Measurements from ENCODE around the gene GPR55.

The GPR55 gene

DNA sequence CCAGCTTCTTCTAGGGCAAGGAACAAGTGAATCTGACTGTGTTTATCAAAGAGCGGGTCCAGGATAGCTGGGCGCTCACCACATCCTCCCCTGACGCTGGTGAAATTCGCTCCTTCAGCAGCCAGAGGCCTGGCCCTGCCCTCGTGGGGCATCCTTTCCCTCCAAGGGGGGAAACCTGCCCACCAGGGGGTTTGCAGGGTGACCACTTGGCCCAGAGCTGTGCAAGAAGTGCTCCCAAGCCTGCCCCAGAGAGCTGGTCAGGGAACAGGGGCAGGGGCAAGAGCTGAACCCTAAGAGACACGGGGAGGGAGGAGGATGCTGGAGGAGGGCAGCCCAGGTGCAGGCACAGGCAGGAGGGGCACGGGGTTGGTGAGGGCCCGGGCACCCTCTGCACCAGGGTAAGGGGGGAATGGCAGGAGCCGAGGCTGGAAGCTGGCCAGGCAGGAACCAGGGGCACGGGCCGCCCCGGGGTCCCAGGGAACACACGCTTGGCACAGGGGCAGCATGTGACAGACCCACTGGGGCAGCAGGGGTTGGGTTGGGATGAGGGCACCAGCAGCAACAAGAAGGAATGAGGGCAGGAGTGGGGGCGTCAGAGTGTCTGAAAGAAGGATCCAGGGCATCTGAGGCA lies 2.8 kb upstream of the GPR55 start:
- H2AFZ ChIP-seq (ENCODE audit: low read depth, low read length): no peak overlapping the region
- no peaks in the 10 kb centered on the region for H3K9me3 ChIP-seq (ENCODE audit: low read length)
- no peaks in the 10 kb centered on the region for H3K36me3 ChIP-seq (ENCODE audit: insufficient read depth, low read length)
- no peak overlapping the region for H3K4me3 ChIP-seq (ENCODE audit: low read length)
- H3K4me1 ChIP-seq (ENCODE audit: insufficient read depth, low read length): no peaks in the 10 kb centered on the region
- no peaks in the 10 kb centered on the region for H3K27me3 ChIP-seq (ENCODE audit: insufficient read depth, low read length)

DNA sequence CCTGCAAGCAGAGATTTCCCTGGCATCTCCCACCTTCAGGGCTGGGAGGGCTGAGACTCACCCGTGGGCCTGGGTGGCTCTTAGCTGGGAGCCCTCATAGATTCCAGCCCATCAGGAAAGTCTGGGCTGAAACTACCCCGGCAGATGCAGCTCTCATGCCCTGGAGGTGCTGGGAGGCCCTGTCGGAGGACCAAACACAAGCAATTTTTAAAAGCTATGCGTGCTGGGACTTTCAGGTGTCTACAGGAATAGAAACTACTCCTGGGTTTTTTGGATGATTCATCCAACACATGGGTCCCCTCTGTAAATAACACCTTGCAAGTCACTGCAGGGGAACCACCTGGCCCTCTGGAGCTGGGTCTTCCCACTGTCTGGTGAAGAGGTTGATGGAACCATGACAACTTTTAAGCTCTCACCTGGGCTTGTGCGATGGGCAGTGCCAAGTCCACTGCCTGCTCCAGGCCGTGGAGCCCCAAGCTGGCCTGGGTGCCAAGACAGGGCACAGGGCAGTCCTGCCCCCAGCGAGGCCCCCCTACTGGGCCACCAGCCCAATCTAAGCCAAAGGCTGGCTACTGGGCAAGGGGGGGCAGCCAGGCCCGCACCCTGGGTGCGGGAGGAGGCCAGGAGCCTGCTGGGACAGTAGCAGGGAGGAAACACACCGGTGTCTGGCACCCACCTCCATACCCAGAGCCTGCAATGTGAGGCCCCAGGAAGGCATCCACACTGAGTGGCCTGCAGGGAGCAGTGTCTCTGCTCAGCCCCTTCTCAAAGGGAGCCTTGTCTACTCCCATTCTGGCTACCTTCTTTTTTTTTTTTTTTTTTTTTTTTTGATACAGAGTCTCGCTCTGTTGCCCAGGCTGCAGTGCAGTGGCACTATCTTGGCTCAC lies 1.1 kb upstream of the GPR55 start:
- Histone ChIP-seq H3K4me1 (ENCODE audit: insufficient read depth, low read length) (no peaks in the 10 kb centered on the region), H3K36me3 (ENCODE audit: insufficient read depth, low read length) (no peaks in the 10 kb centered on the region), H2AFZ (ENCODE audit: low read depth, low read length) (no peak overlapping the region), H3K9me3 (ENCODE audit: low read length) (no peaks in the 10 kb centered on the region), H3K4me3 (ENCODE audit: low read length) (no peak overlapping the region), H3K27me3 (ENCODE audit: insufficient read depth, low read length) (no peaks in the 10 kb centered on the region)

DNA sequence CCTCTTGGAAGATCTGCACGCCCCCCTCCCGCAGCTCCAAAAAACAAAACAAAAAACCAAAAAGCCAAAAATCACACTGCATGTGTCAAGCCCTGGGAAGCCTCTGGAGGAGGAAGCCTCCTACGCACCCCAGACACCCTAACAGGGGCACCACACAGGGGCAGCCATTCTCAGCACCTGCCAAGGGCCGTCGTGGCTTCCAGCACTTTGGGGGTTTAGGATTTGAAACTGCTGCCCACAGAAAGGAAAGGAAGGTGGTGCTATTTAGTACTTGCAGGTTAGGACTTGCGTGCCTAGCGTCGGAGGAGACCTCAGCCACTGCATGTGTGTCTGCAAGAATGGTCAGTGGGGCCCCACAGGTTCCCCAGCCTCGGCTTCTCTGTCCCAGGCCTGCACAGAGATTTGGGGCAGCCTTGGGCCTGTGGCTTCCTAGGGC lies 419 bp upstream of the GPR55 start:
- Histone ChIP-seq H3K27me3 (ENCODE audit: insufficient read depth, low read length) (no peaks in the 10 kb centered on the region), H3K4me3 (ENCODE audit: low read length) (no peak overlapping the region), H2AFZ (ENCODE audit: low read depth, low read length) (no peak overlapping the region), H3K4me1 (ENCODE audit: insufficient read depth, low read length) (peaks cover under 1% of the 10 kb centered on the region), H3K9me3 (ENCODE audit: low read length) (no peaks in the 10 kb centered on the region), H3K36me3 (ENCODE audit: insufficient read depth, low read length) (no peaks in the 10 kb centered on the region)

DNA sequence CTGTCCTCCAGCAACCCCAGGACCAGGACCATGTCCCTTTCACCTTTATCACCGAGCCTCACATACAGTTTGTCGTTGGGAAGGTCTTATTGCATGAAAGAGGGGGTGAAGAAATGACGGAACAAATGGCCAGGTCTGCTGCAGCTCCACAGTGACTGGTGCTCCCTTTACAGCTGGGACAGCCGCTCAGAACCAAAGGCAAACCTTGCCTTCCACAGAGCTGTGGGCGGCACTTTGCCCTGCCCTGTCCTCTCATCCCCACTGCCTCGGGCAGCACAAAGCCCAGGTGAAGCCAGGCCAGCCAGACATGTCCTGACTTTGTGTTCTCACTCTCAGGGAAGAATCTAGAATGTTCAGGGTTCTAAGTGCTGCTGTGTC lies 961 bp downstream of the GPR55 start:
- H3K27me3 ChIP-seq (ENCODE audit: insufficient read depth, low read length): no peaks in the 10 kb centered on the region
- no peak overlapping the region for H3K4me3 ChIP-seq (ENCODE audit: low read length)
- no peak overlapping the region for H2AFZ ChIP-seq (ENCODE audit: low read depth, low read length)
- H3K36me3 ChIP-seq (ENCODE audit: insufficient read depth, low read length): no peaks in the 10 kb centered on the region
- no peaks in the 10 kb centered on the region for H3K9me3 ChIP-seq (ENCODE audit: low read length)
- H3K4me1 ChIP-seq (ENCODE audit: insufficient read depth, low read length): peaks cover 5% of the 10 kb centered on the region

DNA sequence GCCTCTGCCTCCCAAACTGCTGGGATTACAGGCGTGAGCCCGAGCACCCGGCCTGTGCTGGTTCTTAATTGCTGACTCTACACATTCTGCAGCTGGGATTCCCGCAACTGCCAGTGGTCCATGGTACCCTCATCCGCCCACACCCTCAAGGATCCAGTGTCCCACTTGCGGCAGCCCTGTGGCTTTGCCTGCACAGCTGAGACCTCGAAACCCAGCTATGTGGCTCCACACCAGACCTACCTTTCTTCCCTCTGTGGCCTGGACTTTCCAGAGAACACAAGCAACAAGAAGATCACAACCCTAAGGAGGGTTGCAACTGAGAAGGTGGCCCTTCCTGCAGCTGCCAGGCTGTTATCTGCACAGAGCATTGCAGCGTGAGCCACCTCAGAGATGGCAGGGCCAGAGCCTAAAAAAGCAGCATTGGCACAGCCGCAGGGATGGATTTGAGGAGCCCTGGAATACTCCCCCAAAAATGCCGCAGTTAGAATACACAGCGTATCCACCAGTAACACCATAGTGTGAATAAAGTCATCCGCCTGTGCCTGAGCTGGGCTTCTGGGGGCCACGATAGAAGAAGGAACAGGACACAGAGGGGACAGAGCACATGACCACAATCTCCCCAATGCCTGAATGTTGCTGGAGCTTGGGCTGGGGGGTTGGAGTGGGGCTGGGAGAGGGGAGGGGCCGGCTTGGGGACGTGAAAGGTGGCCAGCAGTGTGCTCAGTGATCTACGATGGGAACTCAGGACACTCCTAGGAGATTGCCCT lies 1.9 kb downstream of the GPR55 start:
- H3K27me3 ChIP-seq (ENCODE audit: insufficient read depth, low read length): no peaks in the 10 kb centered on the region
- peaks cover 5% of the 10 kb centered on the region for H3K4me1 ChIP-seq (ENCODE audit: insufficient read depth, low read length)
- H2AFZ ChIP-seq (ENCODE audit: low read depth, low read length): no peak overlapping the region
- no peaks in the 10 kb centered on the region for H3K36me3 ChIP-seq (ENCODE audit: insufficient read depth, low read length)
- no peaks in the 10 kb centered on the region for H3K9me3 ChIP-seq (ENCODE audit: low read length)
- H3K4me3 ChIP-seq (ENCODE audit: low read length): no peak overlapping the region

DNA sequence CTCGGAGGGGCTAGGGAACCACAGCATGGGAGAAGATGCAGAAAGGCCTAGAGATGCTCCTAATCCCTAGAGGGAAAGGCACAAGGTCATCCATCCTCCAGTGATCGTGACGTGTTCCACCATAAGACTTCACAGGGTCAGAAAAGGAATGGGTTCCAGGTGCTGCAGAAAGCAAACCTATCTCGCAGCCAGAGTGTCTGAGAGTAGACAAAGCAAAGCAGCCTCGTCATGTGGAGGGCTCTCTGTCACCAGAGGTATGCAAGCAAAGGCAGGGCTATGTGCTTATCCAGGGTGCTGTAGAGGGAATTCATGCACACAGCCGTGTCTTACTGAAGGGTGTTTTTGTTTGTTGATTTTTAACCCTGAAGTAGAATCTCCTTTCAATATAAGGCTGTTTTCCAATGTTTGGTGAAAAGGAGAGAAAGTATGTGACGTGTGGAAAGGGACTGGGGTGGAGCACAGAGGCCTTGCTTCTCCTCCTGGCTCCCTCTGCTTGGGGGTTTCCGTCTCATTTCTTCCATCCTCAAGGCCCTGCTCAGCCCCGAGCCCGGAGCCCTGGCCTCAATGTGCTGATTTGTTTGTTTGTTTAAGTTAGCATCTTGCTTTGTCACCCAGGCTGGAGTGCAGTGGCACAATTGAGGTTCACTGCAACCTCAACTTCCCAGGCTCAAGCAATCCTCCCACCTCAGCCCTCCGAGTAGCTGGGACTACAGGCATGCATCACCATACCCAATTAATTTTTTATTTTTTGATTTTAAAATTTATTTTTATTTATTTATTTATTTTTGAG lies 3.0 kb downstream of the GPR55 start:
- H2AFZ ChIP-seq (ENCODE audit: low read depth, low read length): no peak overlapping the region
- no peak overlapping the region for H3K4me3 ChIP-seq (ENCODE audit: low read length)
- no peaks in the 10 kb centered on the region for H3K36me3 ChIP-seq (ENCODE audit: insufficient read depth, low read length)
- H3K9me3 ChIP-seq (ENCODE audit: low read length): no peaks in the 10 kb centered on the region
- no peaks in the 10 kb centered on the region for H3K27me3 ChIP-seq (ENCODE audit: insufficient read depth, low read length)
- H3K4me1 ChIP-seq (ENCODE audit: insufficient read depth, low read length): peaks cover 5% of the 10 kb centered on the region

DNA sequence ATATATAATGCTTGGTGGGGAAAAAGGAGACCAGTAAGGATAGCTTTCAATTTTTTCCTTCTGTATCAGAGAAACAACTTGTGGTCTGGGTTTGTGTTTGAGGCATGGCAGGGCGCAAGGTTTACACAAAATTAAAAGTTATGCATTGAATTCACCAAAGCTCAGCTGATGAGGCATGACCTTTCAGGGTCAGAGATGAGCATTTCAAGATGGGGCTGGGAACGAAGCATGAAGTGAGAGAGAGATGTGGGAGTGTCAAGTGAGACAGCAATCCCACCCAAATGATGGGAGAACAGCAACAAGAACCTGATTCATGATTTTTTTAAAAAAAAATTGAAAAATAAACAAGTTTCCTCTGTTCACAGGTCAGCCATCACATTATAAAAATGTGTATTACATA lies 4.9 kb downstream of the GPR55 start:
- no peaks in the 10 kb centered on the region for H3K36me3 ChIP-seq (ENCODE audit: insufficient read depth, low read length)
- peaks cover 17% of the 10 kb centered on the region for H3K4me1 ChIP-seq (ENCODE audit: insufficient read depth, low read length)
- H3K27me3 ChIP-seq (ENCODE audit: insufficient read depth, low read length): no peaks in the 10 kb centered on the region
- no peak overlapping the region for H2AFZ ChIP-seq (ENCODE audit: low read depth, low read length)
- no peaks in the 10 kb centered on the region for H3K9me3 ChIP-seq (ENCODE audit: low read length)
- H3K4me3 ChIP-seq (ENCODE audit: low read length): no peak overlapping the region

DNA sequence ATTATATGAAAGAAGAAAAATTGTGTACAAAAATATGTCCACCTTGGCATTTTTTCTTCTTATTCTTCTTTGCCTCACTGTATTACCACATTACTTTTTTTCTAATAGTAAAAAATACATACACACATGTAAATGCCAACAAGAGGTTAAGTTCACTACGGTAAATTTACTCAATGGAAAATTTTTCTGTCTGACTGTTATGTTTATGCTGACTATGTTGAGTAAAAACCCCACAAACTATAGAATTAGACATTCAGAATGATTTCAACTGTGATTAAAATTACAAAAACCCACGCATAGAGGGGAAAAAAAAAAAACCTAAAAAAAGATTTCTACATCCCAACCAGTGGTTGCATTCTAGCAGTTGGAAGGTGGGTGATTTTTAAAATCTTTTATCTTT lies 5.4 kb downstream of the GPR55 start:
- Histone ChIP-seq H3K9me3 (ENCODE audit: low read length) (no peaks in the 10 kb centered on the region), H3K27me3 (ENCODE audit: insufficient read depth, low read length) (no peaks in the 10 kb centered on the region)

DNA sequence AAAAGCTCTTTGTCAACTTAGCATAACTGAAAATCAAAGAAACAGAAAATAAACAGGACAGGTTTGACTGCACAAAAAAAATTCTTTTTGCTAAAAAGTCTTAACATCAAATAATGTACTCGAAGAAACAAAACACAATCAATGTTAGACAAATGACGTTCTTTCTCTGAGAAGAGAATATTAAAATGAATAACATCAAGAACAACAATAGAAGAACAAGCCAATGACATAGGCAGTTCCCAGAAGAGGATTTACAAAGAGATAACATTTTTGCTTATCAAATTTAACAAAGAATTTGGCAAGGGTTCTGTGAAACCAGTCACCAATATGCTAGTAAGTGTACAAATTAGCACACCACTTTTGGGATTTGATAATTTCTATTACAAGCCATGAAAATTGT lies 5.8 kb downstream of the GPR55 start:
- H3K4me1 ChIP-seq (ENCODE audit: insufficient read depth, low read length): peaks cover 22% of the 10 kb centered on the region
- H2AFZ ChIP-seq (ENCODE audit: low read depth, low read length): no peak overlapping the region
- no peaks in the 10 kb centered on the region for H3K27me3 ChIP-seq (ENCODE audit: insufficient read depth, low read length)
- no peaks in the 10 kb centered on the region for H3K9me3 ChIP-seq (ENCODE audit: low read length)
- H3K4me3 ChIP-seq (ENCODE audit: low read length): no peak overlapping the region
- H3K36me3 ChIP-seq (ENCODE audit: insufficient read depth, low read length): no peaks in the 10 kb centered on the region

More for the DNA sequence above, 5.4 kb downstream of the GPR55 start:
- Histone ChIP-seq H3K4me1 (ENCODE audit: insufficient read depth, low read length) (peaks cover 22% of the 10 kb centered on the region), H3K36me3 (ENCODE audit: insufficient read depth, low read length) (no peaks in the 10 kb centered on the region), H2AFZ (ENCODE audit: low read depth, low read length) (no peak overlapping the region), H3K4me3 (ENCODE audit: low read length) (no peak overlapping the region)

DNA sequence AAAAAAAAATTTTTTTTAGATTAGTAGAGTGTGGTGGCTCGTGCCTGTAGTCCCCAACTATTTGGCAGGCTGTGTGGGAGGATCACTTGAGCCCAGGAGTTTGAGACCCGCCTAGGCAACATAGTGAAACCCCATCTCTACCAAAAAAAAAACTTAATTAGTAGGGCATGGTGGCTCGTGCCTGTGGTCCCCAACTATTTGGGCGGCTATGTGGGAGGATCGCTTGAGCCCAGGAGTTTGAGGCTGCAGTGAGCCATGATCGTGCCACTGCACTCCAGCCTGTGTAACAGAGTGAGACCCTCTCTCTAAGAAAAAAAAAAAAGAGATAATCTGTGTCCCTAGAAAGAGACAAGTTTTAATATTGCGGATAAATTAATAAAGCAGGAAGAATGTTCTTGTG lies 8.8 kb downstream of the GPR55 start:
- peaks cover 22% of the 10 kb centered on the region for H3K4me1 ChIP-seq (ENCODE audit: insufficient read depth, low read length)
- no peaks in the 10 kb centered on the region for H3K9me3 ChIP-seq (ENCODE audit: low read length)
- no peaks in the 10 kb centered on the region for H3K27me3 ChIP-seq (ENCODE audit: insufficient read depth, low read length)

DNA sequence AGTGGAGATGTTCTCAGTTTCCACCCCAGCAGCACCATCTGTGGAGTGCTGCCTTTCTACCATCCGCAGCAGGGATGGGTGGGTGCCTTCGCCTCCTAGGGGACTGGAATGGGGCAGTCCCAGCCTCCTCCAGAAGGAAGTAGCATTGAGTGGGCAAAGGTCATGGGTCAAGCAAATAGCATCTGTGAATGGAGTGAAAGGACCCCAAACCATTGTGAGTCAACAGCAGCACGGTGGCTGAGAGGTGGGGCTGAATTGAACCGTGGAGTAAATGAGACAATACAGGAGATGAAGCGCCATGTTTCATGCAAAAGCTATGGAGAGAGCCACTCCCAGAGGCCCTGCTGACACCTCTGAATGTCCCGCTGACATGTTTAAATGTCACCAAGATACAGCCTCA lies 9.7 kb downstream of the GPR55 start:
- Histone ChIP-seq H3K4me1 (ENCODE audit: insufficient read depth, low read length) (peaks cover 20% of the 10 kb centered on the region), H3K9me3 (ENCODE audit: low read length) (no peaks in the 10 kb centered on the region), H3K36me3 (ENCODE audit: insufficient read depth, low read length) (no peaks in the 10 kb centered on the region), H3K27me3 (ENCODE audit: insufficient read depth, low read length) (no peaks in the 10 kb centered on the region), H3K4me3 (ENCODE audit: low read length) (no peak overlapping the region), H2AFZ (ENCODE audit: low read depth, low read length) (no peak overlapping the region)

More for the DNA sequence above, 8.8 kb downstream of the GPR55 start:
- no peak overlapping the region for H3K4me3 ChIP-seq (ENCODE audit: low read length)
- no peaks in the 10 kb centered on the region for H3K36me3 ChIP-seq (ENCODE audit: insufficient read depth, low read length)
- no peak overlapping the region for H2AFZ ChIP-seq (ENCODE audit: low read depth, low read length)

DNA sequence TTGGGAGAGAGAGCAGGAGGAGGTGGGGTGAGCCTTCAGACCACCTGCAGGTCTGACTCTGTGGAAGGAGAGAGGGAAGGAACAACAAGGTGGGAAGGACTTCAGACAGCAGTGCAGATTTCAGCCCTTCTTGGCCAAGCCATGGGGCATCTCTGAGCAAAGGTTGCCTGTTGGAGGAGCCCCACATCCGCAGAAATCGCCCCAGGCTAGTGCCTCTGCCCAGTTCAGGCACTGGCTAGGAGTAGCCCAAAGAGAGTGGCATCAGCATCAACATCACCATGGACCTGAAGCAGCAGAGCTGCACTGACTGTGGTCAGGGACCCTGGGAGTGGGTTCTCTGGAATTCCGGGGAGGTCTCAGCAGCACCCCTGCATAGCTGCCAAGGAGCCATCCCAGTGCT lies 10.2 kb downstream of the GPR55 start:
- H3K36me3 ChIP-seq (ENCODE audit: insufficient read depth, low read length): no peaks in the 10 kb centered on the region
- H3K4me3 ChIP-seq (ENCODE audit: low read length): no peak overlapping the region
- H3K9me3 ChIP-seq (ENCODE audit: low read length): no peaks in the 10 kb centered on the region
- no peak overlapping the region for H2AFZ ChIP-seq (ENCODE audit: low read depth, low read length)
- H3K4me1 ChIP-seq (ENCODE audit: insufficient read depth, low read length): peaks cover 17% of the 10 kb centered on the region
- no peaks in the 10 kb centered on the region for H3K27me3 ChIP-seq (ENCODE audit: insufficient read depth, low read length)

Measured in neuron (in vitro differentiated cells).